ENCODE results near the gene HOXA13. TPM values are rescaled to one million over a fixed set of nuclear protein-coding genes. Genes with fewer than 3 reads are reported as not detected.

The HOXA13 gene
- total and polyA plus RNA-seq, 11 donors, result not detected

DNA sequence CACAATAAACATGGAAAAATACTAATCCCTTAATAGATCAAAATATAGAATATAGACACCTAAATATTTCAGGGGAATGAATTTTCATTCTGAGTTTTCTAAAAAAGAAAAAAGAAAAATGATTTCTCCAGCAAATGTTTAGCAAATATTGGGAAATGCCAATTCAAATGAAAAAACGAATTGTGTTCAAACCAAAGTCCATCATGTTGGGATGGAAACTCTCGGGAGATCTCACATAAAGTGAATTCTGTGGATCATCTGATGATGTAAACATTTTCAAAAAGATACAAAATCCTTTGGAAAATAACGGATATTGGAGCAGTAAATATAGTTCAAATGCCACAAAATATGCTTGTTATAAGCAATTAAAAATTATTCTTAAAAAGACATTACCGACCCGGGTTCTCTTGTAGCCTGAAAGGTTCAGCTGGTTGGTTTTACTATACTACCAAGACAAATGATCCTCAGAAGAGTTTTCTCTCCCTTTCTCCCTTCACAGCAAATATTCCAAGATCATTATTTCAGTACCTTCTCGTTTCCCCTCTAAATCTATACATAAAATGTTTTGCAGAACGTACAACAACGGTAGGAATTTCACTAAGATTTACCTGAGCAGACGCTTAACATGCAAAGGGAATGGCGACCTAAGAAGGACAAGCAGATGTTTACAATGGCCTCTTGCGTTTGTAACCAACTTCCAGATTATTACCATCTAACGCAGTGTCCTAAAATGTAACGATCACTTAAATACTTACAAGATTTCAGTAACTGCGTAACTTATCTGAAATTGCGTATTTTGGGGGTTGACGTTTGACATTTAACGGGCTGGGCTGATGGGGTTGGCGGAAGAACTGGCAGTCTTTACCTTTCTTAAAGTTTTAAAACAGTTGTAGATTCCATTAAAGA lies 2.5 kb downstream of the HOXA13 start:
- intact Hi-C loops (cut with DNase I), result loop anchor here (2.0 to 10.0 kb wide), 14 partner anchors 380 to 900 kb away; no protein-coding TSS in a partner anchor
- DNase-seq, result no peak
- Histone ChIP-seq H3K36me3 (no peaks in the 10 kb centered on the region), H3K27me3 (peaks cover 83 to 98% (median 91%) of the 10 kb centered on the region in 9 donors), H3K4me1 (peaks cover 4 to 44% (median 21%) of the 10 kb centered on the region in 12 donors), H3K4me3 (no peak overlapping the region), H3K9me3 (no peaks in the 10 kb centered on the region), H3K27ac (peak overlapping the region in 1 of 12 donors; percentile 87)
- TF ChIP-seq, protein P1, sequence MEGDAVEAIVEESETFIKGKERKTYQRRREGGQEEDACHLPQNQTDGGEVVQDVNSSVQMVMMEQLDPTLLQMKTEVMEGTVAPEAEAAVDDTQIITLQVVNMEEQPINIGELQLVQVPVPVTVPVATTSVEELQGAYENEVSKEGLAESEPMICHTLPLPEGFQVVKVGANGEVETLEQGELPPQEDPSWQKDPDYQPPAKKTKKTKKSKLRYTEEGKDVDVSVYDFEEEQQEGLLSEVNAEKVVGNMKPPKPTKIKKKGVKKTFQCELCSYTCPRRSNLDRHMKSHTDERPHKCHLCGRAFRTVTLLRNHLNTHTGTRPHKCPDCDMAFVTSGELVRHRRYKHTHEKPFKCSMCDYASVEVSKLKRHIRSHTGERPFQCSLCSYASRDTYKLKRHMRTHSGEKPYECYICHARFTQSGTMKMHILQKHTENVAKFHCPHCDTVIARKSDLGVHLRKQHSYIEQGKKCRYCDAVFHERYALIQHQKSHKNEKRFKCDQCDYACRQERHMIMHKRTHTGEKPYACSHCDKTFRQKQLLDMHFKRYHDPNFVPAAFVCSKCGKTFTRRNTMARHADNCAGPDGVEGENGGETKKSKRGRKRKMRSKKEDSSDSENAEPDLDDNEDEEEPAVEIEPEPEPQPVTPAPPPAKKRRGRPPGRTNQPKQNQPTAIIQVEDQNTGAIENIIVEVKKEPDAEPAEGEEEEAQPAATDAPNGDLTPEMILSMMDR (IDR thresholded peaks at IDR 0.05), result no peak
- no peak for TF ChIP-seq POLR2A (IDR thresholded peaks at IDR 0.05)
- no peak for ATAC-seq
- WGBS, 4 donors, result 18 to 24% (median 20%) methylated on average over 18 of the region's 18 CpGs

DNA sequence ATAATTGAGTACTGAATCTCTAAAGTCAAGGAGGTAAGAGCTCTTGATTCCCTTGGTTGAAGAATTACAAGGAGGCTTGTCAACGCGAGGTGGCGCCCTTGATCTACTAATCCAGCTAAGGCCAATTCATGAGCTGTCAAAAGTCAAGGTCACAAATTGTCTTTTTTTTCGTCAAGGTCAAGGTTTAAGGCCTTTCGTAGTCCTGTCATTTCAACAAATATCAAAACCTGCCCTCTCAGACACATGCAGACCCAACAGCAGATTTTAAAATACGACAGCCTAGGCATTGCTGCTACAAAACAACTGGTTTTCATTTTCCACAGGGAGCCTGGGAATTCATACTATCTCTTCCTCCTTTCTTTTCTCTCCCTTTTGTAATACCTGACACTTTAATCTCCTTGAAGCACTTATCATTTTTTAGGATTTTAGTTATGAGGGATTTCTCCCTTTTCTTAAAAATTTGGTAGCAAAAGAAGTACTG lies 3.6 kb downstream of the HOXA13 start:
- 2 to 4% (median 3%) methylated on average over 6 of the region's 6 CpGs for WGBS, 4 donors
- H3K9me3 ChIP-seq, result no peaks in the 10 kb centered on the region
- intact Hi-C loops (cut with DNase I), result loop anchor here (2.0 to 10.0 kb wide), 14 partner anchors 381 to 901 kb away; no protein-coding TSS in a partner anchor
- H3K4me1 ChIP-seq, result peaks cover 4 to 50% (median 23%) of the 10 kb centered on the region in 12 donors
- TF ChIP-seq POLR2A (IDR thresholded peaks at IDR 0.05), result no peak
- TF ChIP-seq, protein P1 (IDR thresholded peaks at IDR 0.05), result peak; percentile 55 to 85 (median 74)
- ATAC-seq (peak in 2 of 4 donors; percentile 54 to 70), DNase-seq (peak in 4 of 5 donors; percentile 69 to 86 (median 74))
- H3K36me3 ChIP-seq, result no peaks in the 10 kb centered on the region
- H3K27me3 ChIP-seq, result peaks cover 83 to 98% (median 91%) of the 10 kb centered on the region in 9 donors
- peak overlapping the region in 1 of 12 donors; percentile 91 for H3K27ac ChIP-seq
- H3K4me3 ChIP-seq, result no peak overlapping the region

DNA sequence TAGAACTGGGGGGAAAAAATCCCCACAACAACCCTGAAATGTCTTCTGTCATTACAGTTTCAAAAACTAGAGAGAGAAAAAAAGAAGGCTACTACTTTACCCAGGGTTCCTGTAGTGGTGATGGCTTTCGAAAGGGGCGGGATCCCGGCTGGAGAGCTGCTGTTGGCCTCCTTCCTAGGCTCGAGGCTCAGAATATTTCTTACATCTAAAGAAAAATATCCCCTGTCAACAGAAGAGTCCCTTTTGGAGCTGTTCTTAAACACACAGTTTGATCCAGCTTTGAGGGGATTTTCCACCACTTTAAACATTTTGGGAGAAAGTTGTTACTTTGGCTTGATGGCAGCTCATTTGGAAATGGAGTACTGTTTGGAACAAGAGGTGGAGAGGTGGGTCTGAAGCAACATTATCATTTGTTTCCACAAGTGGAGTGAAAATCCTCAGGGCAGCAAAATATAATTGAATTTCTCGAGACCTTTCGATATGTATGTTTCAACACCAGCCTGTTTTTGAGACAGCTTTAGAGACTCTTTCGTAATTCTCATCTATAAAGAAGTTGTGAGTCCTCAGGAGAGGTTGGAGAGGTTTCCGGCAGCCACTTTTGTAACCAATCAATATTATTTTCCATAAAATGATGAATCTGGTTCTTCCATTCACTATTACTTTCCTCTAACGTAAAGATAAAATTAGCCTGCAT lies 5.1 kb downstream of the HOXA13 start:
- WGBS, 4 donors, result 32 to 39% (median 35%) methylated on average over 9 of the region's 9 CpGs
- ATAC-seq, result no peak
- H3K4me1 ChIP-seq, result peaks cover 0 to 40% (median 15%) of the 10 kb centered on the region in 12 donors

More for the DNA sequence above, 5.1 kb downstream of the HOXA13 start:
- DNase-seq, result no peak
- no peaks in the 10 kb centered on the region for H3K36me3 ChIP-seq
- H3K9me3 ChIP-seq, result no peaks in the 10 kb centered on the region
- no peak for TF ChIP-seq POLR2A (IDR thresholded peaks at IDR 0.05)
- TF ChIP-seq, protein P1 (IDR thresholded peaks at IDR 0.05), result no peak
- peaks cover 83 to 98% (median 93%) of the 10 kb centered on the region in 9 donors for H3K27me3 ChIP-seq
- intact Hi-C loops (cut with DNase I), result loop anchor here (5.0 to 10.0 kb wide), 12 partner anchors 382 to 902 kb away; no protein-coding TSS in a partner anchor
- peak overlapping the region in 1 of 12 donors; percentile 4 for H3K4me3 ChIP-seq
- peak overlapping the region in 1 of 12 donors; percentile 91 for H3K27ac ChIP-seq

All from heart left ventricle (tissue), 16 donors.